Regular cardiac myocyte (primary cell): ENCODE measurements around the gene RAI1. TPM values are rescaled to one million over a fixed set of nuclear protein-coding genes. Genes with fewer than 3 reads are reported as not detected.

Experiments
- total RNA-seq: library from RNA; depleted of rRNA; stranded (reverse); fragments of >200 nt; gene quantifications from 2 replicates; pipeline ENCODE4 v1.2.3, GENCODE V29; 2014

The RAI1 gene, protein sequence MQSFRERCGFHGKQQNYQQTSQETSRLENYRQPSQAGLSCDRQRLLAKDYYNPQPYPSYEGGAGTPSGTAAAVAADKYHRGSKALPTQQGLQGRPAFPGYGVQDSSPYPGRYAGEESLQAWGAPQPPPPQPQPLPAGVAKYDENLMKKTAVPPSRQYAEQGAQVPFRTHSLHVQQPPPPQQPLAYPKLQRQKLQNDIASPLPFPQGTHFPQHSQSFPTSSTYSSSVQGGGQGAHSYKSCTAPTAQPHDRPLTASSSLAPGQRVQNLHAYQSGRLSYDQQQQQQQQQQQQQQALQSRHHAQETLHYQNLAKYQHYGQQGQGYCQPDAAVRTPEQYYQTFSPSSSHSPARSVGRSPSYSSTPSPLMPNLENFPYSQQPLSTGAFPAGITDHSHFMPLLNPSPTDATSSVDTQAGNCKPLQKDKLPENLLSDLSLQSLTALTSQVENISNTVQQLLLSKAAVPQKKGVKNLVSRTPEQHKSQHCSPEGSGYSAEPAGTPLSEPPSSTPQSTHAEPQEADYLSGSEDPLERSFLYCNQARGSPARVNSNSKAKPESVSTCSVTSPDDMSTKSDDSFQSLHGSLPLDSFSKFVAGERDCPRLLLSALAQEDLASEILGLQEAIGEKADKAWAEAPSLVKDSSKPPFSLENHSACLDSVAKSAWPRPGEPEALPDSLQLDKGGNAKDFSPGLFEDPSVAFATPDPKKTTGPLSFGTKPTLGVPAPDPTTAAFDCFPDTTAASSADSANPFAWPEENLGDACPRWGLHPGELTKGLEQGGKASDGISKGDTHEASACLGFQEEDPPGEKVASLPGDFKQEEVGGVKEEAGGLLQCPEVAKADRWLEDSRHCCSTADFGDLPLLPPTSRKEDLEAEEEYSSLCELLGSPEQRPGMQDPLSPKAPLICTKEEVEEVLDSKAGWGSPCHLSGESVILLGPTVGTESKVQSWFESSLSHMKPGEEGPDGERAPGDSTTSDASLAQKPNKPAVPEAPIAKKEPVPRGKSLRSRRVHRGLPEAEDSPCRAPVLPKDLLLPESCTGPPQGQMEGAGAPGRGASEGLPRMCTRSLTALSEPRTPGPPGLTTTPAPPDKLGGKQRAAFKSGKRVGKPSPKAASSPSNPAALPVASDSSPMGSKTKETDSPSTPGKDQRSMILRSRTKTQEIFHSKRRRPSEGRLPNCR (N-terminal part only)
- 4.5 and 4.8 TPM in 2 replicates for total RNA-seq

DNA sequence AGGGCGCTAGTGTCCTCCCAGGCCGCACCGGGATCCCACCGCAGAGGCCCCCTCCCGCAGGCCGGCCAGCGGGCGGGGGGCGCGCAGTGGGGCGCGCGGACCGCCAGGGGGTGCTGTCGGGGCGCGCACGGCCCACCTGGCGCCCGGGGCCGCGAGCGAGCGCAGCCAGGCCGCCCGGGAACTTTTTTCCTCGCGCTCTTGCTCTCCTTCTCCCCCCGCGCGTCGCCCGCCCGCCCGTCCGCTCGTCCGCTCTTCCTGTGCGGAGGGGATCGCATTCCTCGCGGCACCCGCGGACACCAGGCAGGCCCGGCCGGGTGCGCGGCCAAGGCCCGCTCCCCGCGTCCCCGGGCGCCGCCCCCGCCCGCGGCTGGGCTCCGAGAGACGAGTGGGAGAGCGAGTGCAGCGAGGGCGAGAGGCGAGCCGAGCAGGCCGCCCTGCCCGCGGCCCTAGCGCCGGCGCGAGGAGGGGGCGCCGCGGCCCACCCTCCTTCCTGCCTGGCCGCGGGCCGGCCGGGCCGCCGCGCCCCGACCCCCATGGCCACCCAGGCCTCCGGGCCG lies at the start of gene RAI1:
TSS of gene RAI1 (plus strand) at position 272 of the 557 bp plus-strand sequence. CDS start 111,491 bp downstream, outside the sequence.

DNA sequence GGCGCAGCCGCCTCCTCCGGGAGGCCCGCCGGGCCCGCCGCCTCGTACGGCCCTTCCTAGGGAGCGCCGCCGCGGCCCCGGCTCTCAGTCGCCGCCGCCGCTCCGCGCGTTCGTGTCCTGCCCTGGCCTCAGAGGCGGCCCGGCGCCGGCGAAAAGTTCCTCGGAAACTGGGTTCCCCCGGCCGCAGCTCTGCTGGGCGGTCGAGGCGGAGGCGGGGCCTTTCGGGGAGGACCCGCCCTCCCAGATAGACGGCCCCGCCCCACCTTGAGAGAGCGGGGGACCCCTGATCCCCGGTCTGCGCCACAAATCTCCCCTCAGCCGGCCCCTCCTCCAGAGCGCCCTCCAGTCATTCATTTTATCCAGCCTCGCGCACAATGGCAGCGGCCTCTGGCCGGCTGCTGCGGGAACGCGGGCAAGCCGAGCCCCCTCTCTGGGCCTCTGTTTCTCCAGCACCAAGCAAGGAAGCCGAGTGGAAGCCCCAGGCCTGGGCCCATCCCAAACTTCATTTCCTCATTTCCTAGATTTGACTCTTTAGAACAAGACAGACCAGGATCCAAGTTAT lies 155.6 kb downstream of the RAI1 start, which contains the start of gene SREBF1:
TSS of gene SREBF1 (minus strand) at position 169 of the 562 bp plus-strand sequence. CDS start 169 bp downstream, outside the sequence.

Other genes starting within 250 kb of the RAI1 start
- 7.7 and 9.9 TPM in 2 replicates for gene MED9, start 204.5 kb upstream of the RAI1 start, total RNA-seq
- gene RASD1, start 185.1 kb upstream of the RAI1 start, total RNA-seq, result 0.77 and 1.7 TPM in 2 replicates
- gene PEMT, start 89.8 kb upstream of the RAI1 start, total RNA-seq, result 22.0 and 23.8 TPM in 2 replicates
- gene SREBF1, start 155.5 kb downstream of the RAI1 start, total RNA-seq, result 15.2 and 35.1 TPM in 2 replicates